KOPT-K1 (cell line): ENCODE measurements around the gene MCRIP1.

Source experiments
- H3K27ac ChIP-seq: fragments of 200-600 bp; sonication (generic); 2 replicates; pipeline ENCODE4 v1.5.1; 2016; ENCODE audit warnings: antibody characterized with exemption, mild to moderate bottlenecking, low read depth, low read length; ENCODE audit not compliant: poor library complexity, severe bottlenecking
- H3K36me3 ChIP-seq: fragments of 200-600 bp; sonication (generic); 2 replicates; pipeline ENCODE4 v1.5.1; 2017; ENCODE audit warnings: antibody characterized with exemption, mild to moderate bottlenecking, low read length, moderate library complexity; ENCODE audit not compliant: insufficient read depth
- H3K9me3 ChIP-seq: fragments of 200-600 bp; sonication (generic); 2 replicates; pipeline ENCODE4 v1.5.1; 2017; ENCODE audit warnings: antibody characterized with exemption, low read length, mild to moderate bottlenecking; ENCODE audit not compliant: insufficient read depth, poor library complexity, severe bottlenecking

The MCRIP1 gene

DNA sequence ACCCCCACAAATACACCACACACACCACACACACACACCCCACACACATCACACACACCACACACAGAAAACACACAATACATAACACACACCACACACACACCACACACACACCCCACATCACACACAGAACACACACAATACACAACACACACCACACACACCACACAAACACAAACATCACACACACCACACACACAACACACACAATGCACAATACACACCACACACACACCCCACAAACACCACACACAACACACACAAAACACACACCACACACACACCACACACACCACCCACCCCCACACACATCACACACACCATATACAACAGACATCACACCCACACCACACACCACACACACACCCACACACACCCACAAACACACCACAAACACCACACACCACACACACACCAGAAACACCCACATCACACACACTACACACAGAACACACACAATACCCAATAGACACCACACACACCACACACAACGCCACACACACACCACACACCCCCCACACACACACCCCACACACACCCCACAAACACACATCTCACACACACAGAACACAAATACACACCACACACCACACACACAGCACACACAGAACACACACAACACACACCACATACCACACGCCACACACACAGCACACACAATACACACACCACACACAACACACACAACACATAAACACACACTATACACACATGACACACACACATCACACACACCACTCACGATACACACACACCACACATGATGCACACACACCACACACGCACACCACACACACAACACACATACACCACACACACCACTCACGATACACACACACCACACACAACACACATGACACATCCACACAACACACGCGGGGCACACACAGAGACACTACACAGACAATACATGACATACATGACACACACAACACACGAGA lies 40.1 kb downstream of the MCRIP1 start:
- H3K27ac ChIP-seq: no peak overlapping the region
- no peaks in the 10 kb centered on the region for H3K9me3 ChIP-seq
- no peaks in the 10 kb centered on the region for H3K36me3 ChIP-seq
